KG1 (cell line): ENCODE measurements around the gene MAPK7.

ENCODE experiments used
- DNase-seq: peaks from one replicate; lab custom pipeline; 2025; lab: John Stamatoyannopoulos, UW

Gene MAPK7

DNA sequence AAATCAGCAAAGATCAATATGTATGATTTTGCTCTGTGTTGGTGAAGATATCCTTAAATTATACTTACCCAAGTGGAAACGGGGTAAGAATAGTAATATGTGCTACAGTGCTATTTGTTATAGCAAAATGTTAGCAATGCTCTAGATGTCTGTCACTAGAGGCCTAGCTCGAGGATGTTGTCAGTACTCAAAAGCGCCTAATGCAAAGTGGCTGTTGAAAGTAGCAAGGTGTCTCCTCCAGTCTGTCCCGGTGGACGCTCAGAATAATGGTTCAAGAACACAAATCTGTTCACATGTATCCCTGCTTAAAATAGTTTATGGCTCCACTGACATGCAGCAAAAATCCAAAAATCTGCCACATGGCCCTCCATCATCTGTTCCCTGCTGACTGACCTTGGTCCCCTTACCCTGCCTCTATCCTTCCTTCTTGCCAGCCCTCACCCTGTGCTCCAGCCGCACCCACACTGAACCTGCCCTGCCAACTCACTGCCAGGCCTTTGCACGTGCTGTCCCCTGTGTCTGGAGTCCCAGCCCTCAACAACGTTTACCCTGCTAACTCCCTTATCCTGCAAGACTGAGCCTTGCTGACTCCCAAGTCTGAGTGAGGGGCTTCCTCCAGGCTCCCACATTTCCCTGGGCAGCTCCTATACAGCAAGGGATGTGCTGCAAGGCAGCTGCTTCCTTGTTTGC lies 23.2 kb downstream of the MAPK7 start:
- no peak for DNase-seq

- no peak for DNase-seq
These were observed 23.9 kb downstream of the MAPK7 start for GRCh38 chr17:19402171-19402570.

- DNase-seq, result no peak
These were observed 24.7 kb downstream of the MAPK7 start for GRCh38 chr17:19403021-19403420.

DNA sequence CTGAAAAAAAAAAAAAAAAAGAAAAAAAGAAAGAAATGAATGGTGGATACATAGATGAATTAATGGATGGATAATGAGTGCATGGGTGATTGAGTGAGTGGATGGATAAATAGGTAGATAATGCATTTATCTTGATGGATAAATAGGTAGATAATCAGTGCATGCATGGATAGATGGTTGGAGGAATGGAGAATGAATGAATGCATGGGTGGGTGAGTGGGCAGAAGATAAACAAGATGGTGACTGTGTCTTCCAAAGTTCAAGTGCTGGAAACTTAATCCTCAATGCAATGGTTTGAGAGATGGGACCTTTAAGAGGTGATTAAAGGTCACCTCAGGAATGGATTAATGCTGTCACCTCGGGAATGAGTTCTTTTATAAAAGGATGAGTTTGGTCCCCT lies 26.0 kb downstream of the MAPK7 start:
- DNase-seq, result no peak

- no peak for DNase-seq
These were observed 26.8 kb downstream of the MAPK7 start for GRCh38 chr17:19405114-19405513.

DNA sequence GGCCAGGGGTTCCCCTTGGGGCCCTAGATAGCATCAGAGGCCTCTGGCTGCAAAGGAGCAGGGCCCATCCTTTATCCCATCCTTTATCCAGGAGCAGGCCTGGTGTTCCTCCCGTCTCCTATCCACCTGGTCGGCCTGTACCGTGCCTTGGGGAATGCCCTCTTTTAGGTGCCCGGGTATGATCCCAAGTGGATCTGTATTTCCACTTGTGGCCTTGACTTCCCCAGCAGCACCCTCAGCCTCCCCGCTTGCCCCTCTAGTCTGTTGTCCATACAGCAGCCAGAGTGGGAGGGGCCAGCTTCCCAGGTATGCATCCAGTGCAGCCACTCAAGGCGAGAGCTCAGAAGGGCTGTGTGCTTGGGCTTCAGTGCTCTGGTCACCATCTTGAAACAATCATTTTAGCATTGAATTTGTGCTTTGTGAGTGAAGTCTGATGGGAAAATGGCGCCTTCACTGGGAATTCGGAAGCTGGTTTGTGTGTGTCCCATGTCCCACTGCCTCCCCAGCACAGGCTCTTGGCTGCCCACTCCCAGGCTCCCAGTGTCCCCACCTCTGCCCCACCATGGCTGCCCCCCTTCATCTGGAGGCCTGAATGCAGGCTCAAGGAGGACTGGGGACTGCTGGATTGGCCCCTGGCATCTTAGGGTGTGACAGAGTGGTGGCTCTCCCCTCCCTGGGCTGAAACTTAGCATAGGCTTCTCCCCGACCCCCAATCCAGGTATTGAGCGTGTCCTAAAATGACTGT lies 29.5 kb downstream of the MAPK7 start:
- no peak for DNase-seq

- DNase-seq, result no peak
These were observed 30.0 kb downstream of the MAPK7 start for GRCh38 chr17:19408346-19408710.

GRCh38 chr17:19409066-19409465 lies 30.8 kb downstream of the MAPK7 start:
- DNase-seq, result no peak

- DNase-seq, result no peak
These were observed 31.2 kb downstream of the MAPK7 start for GRCh38 chr17:19409509-19409908.

- no peak for DNase-seq
These were observed 31.8 kb downstream of the MAPK7 start for GRCh38 chr17:19410091-19410490.

DNA sequence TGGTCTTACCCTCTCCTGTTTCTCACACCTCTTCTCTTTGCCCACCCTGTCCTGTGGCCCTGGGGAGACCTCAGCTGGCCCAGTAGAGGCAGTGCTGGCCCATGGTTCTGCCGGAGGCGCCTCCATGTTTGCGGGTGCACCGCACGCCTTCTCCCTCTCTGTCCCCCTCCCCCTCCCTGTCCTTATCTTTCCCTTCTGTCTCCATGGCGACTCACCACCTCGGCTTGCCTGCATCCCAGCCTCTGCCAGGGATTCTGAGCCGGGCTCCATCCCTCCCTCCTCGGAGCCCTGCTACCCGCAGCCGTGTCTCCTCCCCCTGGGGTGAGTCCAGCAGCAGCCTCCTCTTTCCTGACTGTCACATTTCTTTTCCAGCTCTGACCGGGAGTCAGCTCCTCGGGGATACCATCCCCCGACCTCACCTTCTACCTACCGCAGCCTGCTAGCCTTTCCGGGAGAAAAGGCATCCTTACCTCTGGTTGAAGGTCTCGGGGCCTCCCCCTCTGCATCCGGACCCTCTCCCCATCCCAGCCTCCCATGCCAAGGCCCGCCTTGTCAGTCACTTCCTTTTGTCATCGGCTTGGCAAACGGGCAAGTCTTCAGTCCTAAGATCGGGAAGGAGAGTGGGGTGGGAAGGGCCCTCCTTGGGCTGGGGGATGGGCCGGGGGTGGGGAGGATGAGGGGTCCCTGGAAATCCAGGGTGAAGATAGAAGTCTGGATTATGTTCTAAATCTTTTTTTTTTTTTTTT lies 32.8 kb downstream of the MAPK7 start, which contains the start of gene RNF112:
TSS of gene RNF112 (plus strand) at position 358 of the 746 bp plus-strand sequence. CDS start at position 535, 177 bp downstream.
- DNase-seq, result no peak

DNA sequence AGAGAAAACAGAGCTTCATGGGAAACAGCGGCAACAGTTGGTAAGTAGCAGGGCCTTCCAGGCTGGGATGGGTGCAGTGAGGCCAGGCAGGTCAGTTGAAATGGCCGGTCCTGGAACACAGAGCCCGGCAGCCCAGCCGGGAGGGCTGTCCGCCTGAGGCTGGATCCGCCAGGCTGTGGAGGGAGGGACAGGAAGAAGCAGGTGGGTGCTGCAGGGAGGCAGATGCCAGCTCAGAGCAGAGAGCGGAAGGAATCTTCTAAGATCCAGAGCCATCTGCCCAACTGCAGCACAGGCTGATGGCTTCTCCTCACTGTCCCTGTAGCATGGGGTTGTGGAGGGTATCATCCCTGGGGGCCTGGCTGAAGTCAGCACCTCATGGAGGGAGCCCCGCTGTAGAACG lies 33.3 kb downstream of the MAPK7 start:
- no peak for DNase-seq

GRCh38 chr17:19412510-19412909 lies 34.2 kb downstream of the MAPK7 start:
- no peak for DNase-seq

DNA sequence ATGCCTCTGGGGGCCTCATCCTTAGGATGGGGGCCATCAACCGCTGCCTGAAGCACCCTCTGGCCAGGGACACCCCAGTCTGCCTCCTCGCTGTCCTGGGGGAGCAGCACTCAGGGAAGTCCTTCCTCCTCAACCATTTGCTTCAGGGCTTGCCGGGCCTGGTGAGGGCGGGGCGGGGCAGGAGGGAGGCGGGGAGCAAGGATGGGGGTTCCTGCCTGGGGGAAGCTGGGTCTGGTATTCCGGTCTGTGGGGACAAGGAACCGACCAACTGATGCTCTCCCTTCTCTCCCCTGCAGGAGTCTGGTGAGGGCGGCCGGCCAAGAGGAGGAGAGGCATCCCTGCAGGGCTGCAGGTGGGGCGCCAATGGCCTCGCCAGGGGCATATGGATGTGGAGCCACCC lies 34.7 kb downstream of the MAPK7 start:
- no peak for DNase-seq

DNA sequence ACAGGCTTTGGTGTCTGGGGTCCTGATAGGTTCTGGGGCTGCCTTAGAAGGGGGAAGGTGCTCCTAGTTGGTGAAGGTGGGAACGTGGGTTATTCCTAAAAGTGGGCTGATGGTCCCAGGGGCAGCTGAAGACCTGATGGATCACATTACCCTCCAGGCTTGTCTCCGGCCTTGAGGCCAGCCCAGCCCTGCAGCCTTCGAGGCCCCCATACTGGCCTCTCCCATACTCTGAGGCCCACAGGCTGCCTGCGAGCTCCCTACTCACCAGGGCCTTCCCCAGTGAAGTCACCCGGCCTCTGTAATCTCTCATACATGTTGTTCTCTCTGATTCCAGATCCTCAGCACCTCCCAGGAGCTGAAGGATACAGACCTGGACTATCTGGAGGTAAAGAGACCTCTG lies 35.5 kb downstream of the MAPK7 start:
- DNase-seq, result no peak

- no peak for DNase-seq
These were observed 36.3 kb downstream of the MAPK7 start for GRCh38 chr17:19414396-19415280.

- DNase-seq, result no peak
These were observed 37.0 kb downstream of the MAPK7 start for GRCh38 chr17:19415311-19415710.

- DNase-seq, result no peak
These were observed 37.8 kb downstream of the MAPK7 start for GRCh38 chr17:19415806-19416775.

GRCh38 chr17:19417611-19418010 lies 39.3 kb downstream of the MAPK7 start:
- no peak for DNase-seq

- no peak for DNase-seq
These were observed 40.1 kb downstream of the MAPK7 start for GRCh38 chr17:19418251-19418992.
